ENCODE results near the gene SLC6A6. TPM values are rescaled to one million over a fixed set of nuclear protein-coding genes. Genes with fewer than 3 reads are reported as not detected.

Gene SLC6A6
- total RNA-seq, 2 experiments from 2014 or later = 27.8 to 31.2 TPM

DNA sequence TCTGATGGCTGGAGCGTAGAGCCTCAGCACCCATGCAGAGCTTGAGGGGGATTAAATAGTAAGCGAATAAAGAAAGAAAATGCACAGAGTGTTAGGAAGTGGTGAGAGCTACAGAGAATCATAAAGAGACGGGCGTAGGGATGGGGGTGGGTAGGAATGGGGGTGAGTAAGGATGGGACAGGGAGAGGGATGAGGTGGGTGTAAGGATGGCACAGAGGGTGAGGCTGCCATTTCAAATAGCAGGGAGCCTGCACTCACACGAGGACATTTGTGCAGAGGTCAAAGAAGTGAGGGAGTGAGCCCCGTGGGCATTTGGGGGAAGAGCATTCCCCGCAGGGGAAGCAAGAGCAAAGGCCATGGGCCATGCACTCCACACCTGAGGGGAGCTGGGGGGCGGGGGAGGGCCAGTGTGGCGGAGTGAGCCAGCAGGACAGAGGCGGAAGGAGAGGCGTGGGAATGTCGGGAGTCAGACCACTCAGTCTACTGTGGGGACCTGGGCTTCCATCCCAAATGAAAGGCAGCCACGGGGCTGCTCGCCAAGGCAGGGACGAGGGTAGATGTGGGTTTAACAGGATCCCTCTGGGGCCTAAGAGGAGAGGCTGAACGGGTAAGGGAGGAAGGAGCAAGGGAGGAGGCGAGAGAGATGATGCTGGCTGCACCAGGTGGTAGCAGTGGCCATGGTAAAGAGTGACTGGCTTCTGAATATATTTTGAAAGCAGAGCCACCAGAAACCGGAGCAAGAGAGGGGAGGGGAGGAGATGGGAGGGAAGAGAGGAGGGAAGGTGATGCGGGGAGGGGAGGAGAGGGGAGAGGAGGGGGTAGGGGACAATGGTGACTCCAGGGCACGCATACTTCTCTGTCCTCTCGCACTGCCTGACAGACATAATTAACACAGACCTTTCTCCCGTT is 35.2 kb upstream of the SLC6A6 start:
- Mint-ChIP-seq H3K36me3 (ENCODE audit: low read depth) (no peaks in the 10 kb centered on the region), H3K27me3 (no peaks in the 10 kb centered on the region), H3K9me3 (no peaks in the 10 kb centered on the region), H3K4me3 (no peak overlapping the region), H3K27ac (no peak overlapping the region), H3K4me1 (ENCODE audit: low read depth) (peaks cover 5% of the 10 kb centered on the region)
- peaks cover 15% of the 10 kb centered on the region for H3K4me1 ChIP-seq (ENCODE audit: insufficient read depth, low read length)
- ATAC-seq (ENCODE audit: poor library complexity) (no peak), DNase-seq (no peak)
- POLR2A ChIA-PET = no interaction called here
- H3K4me3 ChIP-seq (ENCODE audit: low read length) = no peak overlapping the region
- TF ChIP-seq, protein P1, sequence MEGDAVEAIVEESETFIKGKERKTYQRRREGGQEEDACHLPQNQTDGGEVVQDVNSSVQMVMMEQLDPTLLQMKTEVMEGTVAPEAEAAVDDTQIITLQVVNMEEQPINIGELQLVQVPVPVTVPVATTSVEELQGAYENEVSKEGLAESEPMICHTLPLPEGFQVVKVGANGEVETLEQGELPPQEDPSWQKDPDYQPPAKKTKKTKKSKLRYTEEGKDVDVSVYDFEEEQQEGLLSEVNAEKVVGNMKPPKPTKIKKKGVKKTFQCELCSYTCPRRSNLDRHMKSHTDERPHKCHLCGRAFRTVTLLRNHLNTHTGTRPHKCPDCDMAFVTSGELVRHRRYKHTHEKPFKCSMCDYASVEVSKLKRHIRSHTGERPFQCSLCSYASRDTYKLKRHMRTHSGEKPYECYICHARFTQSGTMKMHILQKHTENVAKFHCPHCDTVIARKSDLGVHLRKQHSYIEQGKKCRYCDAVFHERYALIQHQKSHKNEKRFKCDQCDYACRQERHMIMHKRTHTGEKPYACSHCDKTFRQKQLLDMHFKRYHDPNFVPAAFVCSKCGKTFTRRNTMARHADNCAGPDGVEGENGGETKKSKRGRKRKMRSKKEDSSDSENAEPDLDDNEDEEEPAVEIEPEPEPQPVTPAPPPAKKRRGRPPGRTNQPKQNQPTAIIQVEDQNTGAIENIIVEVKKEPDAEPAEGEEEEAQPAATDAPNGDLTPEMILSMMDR (IDR thresholded peaks at IDR 0.05) = no peak
- intact Hi-C loops (cut with DNase I, micrococcal nuclease) = no loop called here
- CTCF ChIA-PET = interaction anchor here (0.5 kb wide), 1 partner anchor 475 kb away, joined by 4 read pairs; no protein-coding TSS in a partner anchor
- H3K36me3 ChIP-seq (ENCODE audit: insufficient read depth, low read length) = no peaks in the 10 kb centered on the region
- no peaks in the 10 kb centered on the region for H3K27me3 ChIP-seq (ENCODE audit: control insufficient read depth in 1 of 2, insufficient read depth in 2 of 2, low read length in 2 of 2)
- H3K27ac ChIP-seq (ENCODE audit: low read depth in 1 of 2, low read length in 2 of 2) = no peak overlapping the region
- H3K9me3 ChIP-seq (ENCODE audit: control insufficient read depth in 1 of 2, insufficient read depth in 1 of 2, low read length in 2 of 2) = no peaks in the 10 kb centered on the region

DNA sequence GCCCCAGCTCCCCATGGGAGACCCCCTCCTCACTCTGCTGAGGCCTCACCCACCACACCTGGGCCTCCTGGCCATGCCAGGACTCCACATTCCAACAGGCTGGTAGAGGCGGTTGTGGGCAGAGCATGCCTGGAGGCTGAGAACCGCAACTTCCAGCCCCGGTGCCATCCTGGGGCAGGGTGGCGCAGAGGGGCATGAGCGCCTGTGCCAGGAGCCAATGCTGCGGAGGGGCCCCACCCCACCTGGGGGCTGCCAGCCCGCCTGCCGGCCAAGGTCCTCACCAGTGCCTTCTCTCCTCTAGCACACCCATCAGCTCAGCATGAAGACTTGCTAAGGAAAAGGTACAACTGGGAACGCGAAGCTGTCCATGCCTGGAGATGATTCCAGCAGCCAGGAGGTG is 34.3 kb upstream of the SLC6A6 start:
- no peaks in the 10 kb centered on the region for H3K36me3 Mint-ChIP-seq (ENCODE audit: low read depth)
- Histone ChIP-seq H3K4me3 (ENCODE audit: low read length) (no peak overlapping the region), H3K27me3 (ENCODE audit: control insufficient read depth in 1 of 2, insufficient read depth in 2 of 2, low read length in 2 of 2) (no peaks in the 10 kb centered on the region), H3K36me3 (ENCODE audit: insufficient read depth, low read length) (no peaks in the 10 kb centered on the region), H3K4me1 (ENCODE audit: insufficient read depth, low read length) (peaks cover 15% of the 10 kb centered on the region), H3K9me3 (ENCODE audit: control insufficient read depth in 1 of 2, insufficient read depth in 1 of 2, low read length in 2 of 2) (no peaks in the 10 kb centered on the region), H3K27ac (ENCODE audit: low read depth in 1 of 2, low read length in 2 of 2) (no peak overlapping the region)
- no peak for DNase-seq
- H3K4me1 Mint-ChIP-seq (ENCODE audit: low read depth) = peaks cover 5% of the 10 kb centered on the region
- no peak overlapping the region for H3K4me3 Mint-ChIP-seq
- TF ChIP-seq, protein P1 (IDR thresholded peaks at IDR 0.05) = no peak
- no peaks in the 10 kb centered on the region for H3K9me3 Mint-ChIP-seq
- intact Hi-C loops (cut with DNase I, micrococcal nuclease) = no loop called here
- no peaks in the 10 kb centered on the region for H3K27me3 Mint-ChIP-seq
- CTCF ChIA-PET = no interaction called here
- ATAC-seq (ENCODE audit: poor library complexity) = no peak
- H3K27ac Mint-ChIP-seq = no peak overlapping the region
- POLR2A ChIA-PET = no interaction called here

DNA sequence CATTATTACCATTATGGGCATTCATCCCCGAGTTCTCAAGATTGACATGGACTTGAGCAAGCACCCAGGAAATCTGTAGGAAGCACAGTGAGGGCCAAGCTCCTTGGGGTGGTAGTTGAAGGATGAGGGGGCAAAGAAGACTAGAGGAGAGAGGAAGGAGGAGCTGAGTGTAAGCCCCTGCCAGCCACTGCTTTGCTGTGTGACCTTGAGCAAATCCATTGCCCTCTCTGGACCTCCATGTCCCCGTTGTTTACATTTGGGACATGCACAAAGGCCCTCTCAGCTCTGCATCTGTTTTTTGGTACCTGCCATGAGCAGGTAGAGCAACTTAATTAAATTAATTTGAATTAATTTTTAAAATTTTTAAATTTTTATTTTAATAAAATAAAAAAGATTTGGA is 33.5 kb upstream of the SLC6A6 start:
- no peak overlapping the region for H3K27ac Mint-ChIP-seq
- H3K27ac ChIP-seq (ENCODE audit: low read depth in 1 of 2, low read length in 2 of 2) = no peak overlapping the region
- ChIA-PET POLR2A (no interaction called here), CTCF (no interaction called here)
- DNase-seq = no peak
- H3K4me3 ChIP-seq (ENCODE audit: low read length) = no peak overlapping the region
- intact Hi-C loops (cut with DNase I, micrococcal nuclease) = no loop called here
- no peaks in the 10 kb centered on the region for H3K36me3 ChIP-seq (ENCODE audit: insufficient read depth, low read length)
- no peak overlapping the region for H3K4me3 Mint-ChIP-seq
- H3K27me3 Mint-ChIP-seq = no peaks in the 10 kb centered on the region
- TF ChIP-seq, protein P1 (IDR thresholded peaks at IDR 0.05) = no peak
- no peaks in the 10 kb centered on the region for H3K27me3 ChIP-seq (ENCODE audit: control insufficient read depth in 1 of 2, insufficient read depth in 2 of 2, low read length in 2 of 2)
- peaks cover 15% of the 10 kb centered on the region for H3K4me1 ChIP-seq (ENCODE audit: insufficient read depth, low read length)
- H3K9me3 Mint-ChIP-seq = no peaks in the 10 kb centered on the region
- no peaks in the 10 kb centered on the region for H3K9me3 ChIP-seq (ENCODE audit: control insufficient read depth in 1 of 2, insufficient read depth in 1 of 2, low read length in 2 of 2)
- no peak for ATAC-seq (ENCODE audit: poor library complexity)
- H3K36me3 Mint-ChIP-seq (ENCODE audit: low read depth) = no peaks in the 10 kb centered on the region
- H3K4me1 Mint-ChIP-seq (ENCODE audit: low read depth) = peaks cover 5% of the 10 kb centered on the region

Measured in CD4-positive, alpha-beta T cell (primary cell).